DOHH2 (cell line): Measurements from ENCODE around the gene PPARA.

Experiments used
- H3F3A ChIP-seq: fragments of 200-600 bp; sonication (generic), shearing (Covaris generic); 2 replicates; pipeline ENCODE4 v1.6.0; 2016; ENCODE audit warnings: antibody characterized with exemption, mild to moderate bottlenecking; ENCODE audit not compliant: control insufficient read depth, insufficient read depth
- H3K27ac ChIP-seq: fragments of 200-600 bp; sonication (generic); 2 replicates; pipeline ENCODE4 v1.5.1; 2014; ENCODE audit warnings: low read depth, mild to moderate bottlenecking, low read length, moderate library complexity
- H3K27me3 ChIP-seq: fragments of 200-600 bp; sonication (generic); 2 replicates; pipeline ENCODE4 v1.6.1; 2014; ENCODE audit warnings: mild to moderate bottlenecking, low read length, mixed read lengths; ENCODE audit not compliant: control insufficient read depth
- H3K36me3 ChIP-seq: fragments of 200-600 bp; sonication (generic); 2 replicates; pipeline ENCODE4 v1.6.1; 2014; ENCODE audit warnings: mild to moderate bottlenecking, low read length, moderate library complexity, mixed read lengths; ENCODE audit not compliant: control insufficient read depth
- H3K4me1 ChIP-seq: fragments of 200-600 bp; sonication (generic); 2 replicates; pipeline ENCODE4 v1.6.1; 2014; ENCODE audit warnings: mild to moderate bottlenecking, low read length, mixed read lengths; ENCODE audit not compliant: control insufficient read depth
- H3K4me2 ChIP-seq: fragments of 200-600 bp; sonication (generic); 2 replicates; pipeline ENCODE4 v1.6.0; 2014; ENCODE audit warnings: mild to moderate bottlenecking, low read length, moderate library complexity
- H3K4me3 ChIP-seq: fragments of 200-600 bp; sonication (generic); 2 replicates; pipeline ENCODE4 v1.5.1; 2014; ENCODE audit warnings: mild to moderate bottlenecking, low read length, mixed read lengths
- H3K79me2 ChIP-seq: fragments of 200-600 bp; sonication (generic); 2 replicates; pipeline ENCODE4 v1.6.1; 2014; ENCODE audit warnings: mild to moderate bottlenecking, low read length, mixed read lengths; ENCODE audit not compliant: control insufficient read depth
- H3K9me2 ChIP-seq: fragments of 200-600 bp; sonication (generic); replicated peaks from 2 replicates; pipeline ENCODE4 v1.6.1; 2014; ENCODE audit warnings: mild to moderate bottlenecking, low read length, mixed read lengths; ENCODE audit not compliant: control insufficient read depth
- H3K9me3 ChIP-seq: fragments of 200-600 bp; sonication (generic); 2 replicates; pipeline ENCODE4 v1.6.1; 2014; ENCODE audit warnings: antibody characterized with exemption, low read length, mixed read lengths; ENCODE audit not compliant: control insufficient read depth, insufficient read depth
- H4K20me1 ChIP-seq: fragments of 200-600 bp; sonication (generic); 2 replicates; pipeline ENCODE4 v1.6.0; 2014; ENCODE audit warnings: low read depth, mild to moderate bottlenecking, antibody characterized with exemption, low read length, moderate library complexity; ENCODE audit not compliant: control insufficient read depth, insufficient read depth
- EZH2phosphoT487 ChIP-seq: fragments of 200-600 bp; sonication (generic); IDR thresholded peaks from 2 replicates; pipeline ENCODE4 v1.6.1; 2017; ENCODE audit warnings: borderline replicate concordance, mild to moderate bottlenecking, antibody characterized with exemption, low read length, moderate library complexity, mixed read lengths
- TF ChIP-seq, protein P1 (sequence below): fragments of 200-600 bp; sonication (generic); IDR thresholded peaks from one replicate; pipeline ENCODE4 v1.5.1; 2014; ENCODE audit warnings: antibody characterized with exemption, mild to moderate bottlenecking, low read depth, low read length; ENCODE audit not compliant: poor library complexity, severe bottlenecking

Gene PPARA

GRCh38 chr22:46158283-46158682 is 8.0 kb downstream of the PPARA start:
- Histone ChIP-seq H3K4me3 (no peak overlapping the region), H3K79me2 (no peaks in the 10 kb centered on the region), H4K20me1 (no peaks in the 10 kb centered on the region), H3K9me2 (no peaks in the 10 kb centered on the region), H3F3A (no peaks in the 10 kb centered on the region), H3K27ac (no peak overlapping the region), H3K4me2 (no peak overlapping the region), H3K36me3 (no peaks in the 10 kb centered on the region), H3K27me3 (no peaks in the 10 kb centered on the region), H3K9me3 (no peaks in the 10 kb centered on the region), H3K4me1 (no peaks in the 10 kb centered on the region)
- TF ChIP-seq EZH2phosphoT487, result no peak
- TF ChIP-seq, protein P1, sequence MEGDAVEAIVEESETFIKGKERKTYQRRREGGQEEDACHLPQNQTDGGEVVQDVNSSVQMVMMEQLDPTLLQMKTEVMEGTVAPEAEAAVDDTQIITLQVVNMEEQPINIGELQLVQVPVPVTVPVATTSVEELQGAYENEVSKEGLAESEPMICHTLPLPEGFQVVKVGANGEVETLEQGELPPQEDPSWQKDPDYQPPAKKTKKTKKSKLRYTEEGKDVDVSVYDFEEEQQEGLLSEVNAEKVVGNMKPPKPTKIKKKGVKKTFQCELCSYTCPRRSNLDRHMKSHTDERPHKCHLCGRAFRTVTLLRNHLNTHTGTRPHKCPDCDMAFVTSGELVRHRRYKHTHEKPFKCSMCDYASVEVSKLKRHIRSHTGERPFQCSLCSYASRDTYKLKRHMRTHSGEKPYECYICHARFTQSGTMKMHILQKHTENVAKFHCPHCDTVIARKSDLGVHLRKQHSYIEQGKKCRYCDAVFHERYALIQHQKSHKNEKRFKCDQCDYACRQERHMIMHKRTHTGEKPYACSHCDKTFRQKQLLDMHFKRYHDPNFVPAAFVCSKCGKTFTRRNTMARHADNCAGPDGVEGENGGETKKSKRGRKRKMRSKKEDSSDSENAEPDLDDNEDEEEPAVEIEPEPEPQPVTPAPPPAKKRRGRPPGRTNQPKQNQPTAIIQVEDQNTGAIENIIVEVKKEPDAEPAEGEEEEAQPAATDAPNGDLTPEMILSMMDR, result no peak

- Histone ChIP-seq H3K4me1 (no peaks in the 10 kb centered on the region), H3K4me2 (no peak overlapping the region)
Measured at GRCh38 chr22:46159212-46159611, 8.9 kb downstream of the PPARA start.

DNA sequence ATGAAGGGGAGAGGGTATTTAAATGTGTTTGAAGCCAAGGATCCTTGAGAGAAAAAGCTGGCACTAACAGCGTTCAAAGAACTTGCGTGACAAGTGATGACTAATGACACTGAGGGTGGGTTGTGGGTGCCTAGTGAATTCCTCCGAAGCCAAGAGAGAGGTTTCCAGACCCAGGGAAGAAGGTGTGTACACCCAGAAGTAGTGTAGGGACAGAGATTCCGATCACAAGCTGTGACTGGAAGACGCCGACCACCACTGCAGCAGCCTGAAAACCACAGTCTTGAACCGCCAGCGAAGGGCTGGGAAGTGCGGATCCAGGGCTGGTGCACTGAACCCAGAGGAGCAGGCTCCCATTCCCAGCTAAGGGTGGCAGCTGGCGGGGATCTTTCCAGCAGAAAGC is 9.5 kb downstream of the PPARA start:
- Histone ChIP-seq H3K9me2 (no peaks in the 10 kb centered on the region), H3K9me3 (no peaks in the 10 kb centered on the region), H3K27ac (no peak overlapping the region), H3K4me1 (no peaks in the 10 kb centered on the region), H3K79me2 (no peaks in the 10 kb centered on the region), H3K27me3 (no peaks in the 10 kb centered on the region), H4K20me1 (no peaks in the 10 kb centered on the region), H3K4me2 (no peak overlapping the region), H3F3A (no peaks in the 10 kb centered on the region), H3K4me3 (no peak overlapping the region), H3K36me3 (no peaks in the 10 kb centered on the region)
- TF ChIP-seq, protein P1, result no peak
- no peak for TF ChIP-seq EZH2phosphoT487

More at GRCh38 chr22:46159212-46159611, 8.9 kb downstream of the PPARA start:
- no peaks in the 10 kb centered on the region for H4K20me1 ChIP-seq
- H3K4me3 ChIP-seq, result no peak overlapping the region
- no peaks in the 10 kb centered on the region for H3K27me3 ChIP-seq
- no peaks in the 10 kb centered on the region for H3K9me2 ChIP-seq
- H3K36me3 ChIP-seq, result no peaks in the 10 kb centered on the region
- no peak overlapping the region for H3K27ac ChIP-seq
- no peaks in the 10 kb centered on the region for H3K9me3 ChIP-seq
- H3K79me2 ChIP-seq, result no peaks in the 10 kb centered on the region
- no peaks in the 10 kb centered on the region for H3F3A ChIP-seq
- no peak for TF ChIP-seq EZH2phosphoT487
- TF ChIP-seq, protein P1, result no peak

GRCh38 chr22:46162285-46162684 is 12.0 kb downstream of the PPARA start:
- H3K9me3 ChIP-seq, result no peaks in the 10 kb centered on the region
- no peaks in the 10 kb centered on the region for H3F3A ChIP-seq
- no peak overlapping the region for H3K27ac ChIP-seq
- H3K9me2 ChIP-seq, result no peaks in the 10 kb centered on the region
- H4K20me1 ChIP-seq, result no peaks in the 10 kb centered on the region
- H3K4me3 ChIP-seq, result no peak overlapping the region
- H3K79me2 ChIP-seq, result no peaks in the 10 kb centered on the region
- H3K36me3 ChIP-seq, result no peaks in the 10 kb centered on the region
- H3K4me1 ChIP-seq, result no peaks in the 10 kb centered on the region
- H3K4me2 ChIP-seq, result no peak overlapping the region
- H3K27me3 ChIP-seq, result no peaks in the 10 kb centered on the region
- TF ChIP-seq, protein P1, result no peak
- no peak for TF ChIP-seq EZH2phosphoT487
